ENCODE data around the gene NACC1. TPM values are rescaled to one million over a fixed set of nuclear protein-coding genes. Genes with fewer than 3 reads are reported as not detected.

The NACC1 gene
- total RNA-seq, 1 donor from 2014 or later: 63.0 TPM

GRCh38 chr19:13121551-13122274, 3.6 kb downstream of the NACC1 start:
- TF ChIP-seq CTCF (IDR thresholded peaks at IDR 0.05; ENCODE audit: unreplicated experiment): no peak
- Mint-ChIP-seq H3K9me3 (no peaks in the 10 kb centered on the region), H3K4me3 (no peak overlapping the region), H3K27me3 (ENCODE audit: low read depth) (no peaks in the 10 kb centered on the region), H3K27ac (peak overlapping the region; percentile 62), H3K36me3 (peaks cover 4% of the 10 kb centered on the region), H3K4me1 (peaks cover 27% of the 10 kb centered on the region)
- no peak for DNase-seq (ENCODE audit: low spot score in 2 of 2, unreplicated experiment in 2 of 2)

GRCh38 chr19:13122275-13122878, 4.3 kb downstream of the NACC1 start:
- no peak for TF ChIP-seq CTCF (IDR thresholded peaks at IDR 0.05; ENCODE audit: unreplicated experiment)
- Mint-ChIP-seq H3K36me3 (peaks cover 4% of the 10 kb centered on the region), H3K27ac (peak overlapping the region; percentile 72), H3K4me3 (no peak overlapping the region), H3K9me3 (no peaks in the 10 kb centered on the region), H3K4me1 (peaks cover 21% of the 10 kb centered on the region), H3K27me3 (ENCODE audit: low read depth) (no peaks in the 10 kb centered on the region)
- no peak for DNase-seq (ENCODE audit: low spot score in 2 of 2, unreplicated experiment in 2 of 2)

- no peak overlapping the region for H3K4me3 Mint-ChIP-seq
- no peak for DNase-seq (ENCODE audit: low spot score in 2 of 2, unreplicated experiment in 2 of 2)
- peaks cover 4% of the 10 kb centered on the region for H3K36me3 Mint-ChIP-seq
- H3K4me1 Mint-ChIP-seq: peaks cover 21% of the 10 kb centered on the region
- TF ChIP-seq CTCF (IDR thresholded peaks at IDR 0.05; ENCODE audit: unreplicated experiment): no peak
- no peaks in the 10 kb centered on the region for H3K9me3 Mint-ChIP-seq
- no peaks in the 10 kb centered on the region for H3K27me3 Mint-ChIP-seq (ENCODE audit: low read depth)
- peak overlapping the region; percentile 10 for H3K27ac Mint-ChIP-seq
Observed at GRCh38 chr19:13122980-13123957, 5.2 kb downstream of the NACC1 start.

GRCh38 chr19:13127051-13127450, 9.0 kb downstream of the NACC1 start:
- TF ChIP-seq CTCF (IDR thresholded peaks at IDR 0.05; ENCODE audit: unreplicated experiment): no peak
- DNase-seq (ENCODE audit: low spot score in 2 of 2, unreplicated experiment in 2 of 2): no peak
- Mint-ChIP-seq H3K36me3 (peaks cover 4% of the 10 kb centered on the region), H3K9me3 (no peaks in the 10 kb centered on the region), H3K27me3 (ENCODE audit: low read depth) (no peaks in the 10 kb centered on the region), H3K4me3 (no peak overlapping the region), H3K4me1 (peaks cover 1% of the 10 kb centered on the region), H3K27ac (no peak overlapping the region)

GRCh38 chr19:13127811-13128575, 9.9 kb downstream of the NACC1 start:
- Mint-ChIP-seq H3K4me1 (no peaks in the 10 kb centered on the region), H3K9me3 (no peaks in the 10 kb centered on the region), H3K4me3 (no peak overlapping the region), H3K27me3 (ENCODE audit: low read depth) (no peaks in the 10 kb centered on the region), H3K27ac (no peak overlapping the region), H3K36me3 (no peaks in the 10 kb centered on the region)
- no peak for DNase-seq (ENCODE audit: low spot score in 2 of 2, unreplicated experiment in 2 of 2)
- no peak for TF ChIP-seq CTCF (IDR thresholded peaks at IDR 0.05; ENCODE audit: unreplicated experiment)
